HFF-Myc (cell line): ENCODE results near the gene CDH4.

Experiments
- DNase-seq: peaks from one replicate; pipeline ENCODE4 v3.0.0-alpha.2; 2011; ENCODE audit warnings: low read depth; ENCODE audit errors: extremely low read depth
- H3K4me3 ChIP-seq: replicated peaks from 2 replicates; pipeline ENCODE4 v1.5.1; 2011; ENCODE audit warnings: low read depth, mild to moderate bottlenecking, control low read depth, low read length
- TF ChIP-seq, protein P1 (sequence below): IDR thresholded peaks from 2 replicates; pipeline ENCODE4 v1.5.1; 2012; ENCODE audit warnings: mild to moderate bottlenecking, low read depth, low read length, control low read depth; ENCODE audit errors: missing control alignments

Gene CDH4

DNA sequence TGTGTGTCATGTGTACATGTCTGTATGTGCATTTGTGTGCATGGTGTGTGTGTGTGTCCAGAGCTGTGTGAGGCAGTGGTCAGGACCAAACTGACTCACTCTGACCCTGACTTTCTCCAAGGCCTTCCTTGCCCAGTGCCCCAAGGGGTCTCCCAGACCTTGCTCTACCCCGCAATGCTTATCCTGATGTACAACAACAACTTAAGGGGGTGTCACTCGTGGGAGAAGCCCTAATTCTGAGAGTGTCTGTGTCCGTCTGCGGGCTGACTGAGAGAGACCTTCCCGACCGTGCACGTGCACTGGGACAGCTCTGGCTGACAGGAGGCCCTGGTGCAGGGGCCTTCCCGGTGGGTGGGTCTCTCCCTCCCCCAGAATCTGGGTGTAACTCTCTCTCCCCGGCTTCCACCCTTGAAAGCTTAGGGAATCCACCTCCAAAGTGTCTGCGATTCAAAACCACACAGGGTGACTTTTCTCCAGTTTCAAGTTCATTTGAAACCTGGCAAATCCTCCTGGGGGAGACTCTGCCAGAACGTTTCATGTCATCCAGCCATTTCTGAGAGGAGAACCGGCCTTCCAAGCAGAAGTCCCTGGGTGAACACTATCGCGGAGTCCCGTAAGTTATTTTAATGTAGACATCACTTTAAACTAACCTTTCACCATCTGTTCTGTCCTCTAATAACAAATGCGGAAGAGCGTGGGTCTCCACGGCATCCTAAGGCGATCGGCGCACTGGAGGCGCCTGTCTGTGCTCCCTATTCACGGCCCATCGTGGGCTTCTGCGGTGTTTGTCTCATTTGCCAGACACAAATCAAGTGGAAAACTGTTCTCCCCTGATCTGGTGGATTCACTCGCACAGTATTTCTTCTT lies 588.1 kb downstream of the CDH4 start:
- TF ChIP-seq, protein P1, sequence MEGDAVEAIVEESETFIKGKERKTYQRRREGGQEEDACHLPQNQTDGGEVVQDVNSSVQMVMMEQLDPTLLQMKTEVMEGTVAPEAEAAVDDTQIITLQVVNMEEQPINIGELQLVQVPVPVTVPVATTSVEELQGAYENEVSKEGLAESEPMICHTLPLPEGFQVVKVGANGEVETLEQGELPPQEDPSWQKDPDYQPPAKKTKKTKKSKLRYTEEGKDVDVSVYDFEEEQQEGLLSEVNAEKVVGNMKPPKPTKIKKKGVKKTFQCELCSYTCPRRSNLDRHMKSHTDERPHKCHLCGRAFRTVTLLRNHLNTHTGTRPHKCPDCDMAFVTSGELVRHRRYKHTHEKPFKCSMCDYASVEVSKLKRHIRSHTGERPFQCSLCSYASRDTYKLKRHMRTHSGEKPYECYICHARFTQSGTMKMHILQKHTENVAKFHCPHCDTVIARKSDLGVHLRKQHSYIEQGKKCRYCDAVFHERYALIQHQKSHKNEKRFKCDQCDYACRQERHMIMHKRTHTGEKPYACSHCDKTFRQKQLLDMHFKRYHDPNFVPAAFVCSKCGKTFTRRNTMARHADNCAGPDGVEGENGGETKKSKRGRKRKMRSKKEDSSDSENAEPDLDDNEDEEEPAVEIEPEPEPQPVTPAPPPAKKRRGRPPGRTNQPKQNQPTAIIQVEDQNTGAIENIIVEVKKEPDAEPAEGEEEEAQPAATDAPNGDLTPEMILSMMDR: no peak
- no peak for DNase-seq
- H3K4me3 ChIP-seq: no peak overlapping the region

DNA sequence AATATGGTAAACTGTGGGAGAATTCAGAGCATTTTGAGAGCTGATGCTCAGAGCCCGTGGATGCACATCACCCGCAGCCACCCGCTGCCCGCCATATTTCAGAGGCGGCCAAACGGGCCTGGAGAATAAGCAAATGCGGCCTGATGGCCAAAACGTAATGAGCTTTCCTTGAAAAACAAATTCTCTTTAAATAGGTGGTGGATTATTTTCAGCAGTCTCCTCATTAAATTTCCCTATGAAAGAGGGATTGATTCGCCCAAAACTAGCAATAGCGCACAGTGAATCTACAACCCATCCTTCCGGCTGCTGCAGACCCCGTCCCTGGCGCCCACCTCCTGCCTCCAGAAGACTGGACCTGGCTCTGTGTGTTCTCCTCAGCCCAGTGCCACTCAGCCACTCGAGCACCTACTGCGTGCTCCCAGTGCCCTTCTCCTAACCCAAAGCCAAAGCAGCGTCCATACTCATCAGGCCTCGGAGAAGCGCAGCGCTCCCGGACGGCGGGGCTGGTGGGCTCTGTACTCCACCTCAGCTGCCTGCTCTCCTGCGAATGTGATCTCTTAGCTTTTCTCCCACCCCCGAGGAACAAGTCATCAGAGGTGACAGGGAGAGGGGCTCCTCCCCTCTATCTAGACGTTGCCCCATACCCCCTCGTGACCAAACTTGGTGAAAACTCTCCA lies 588.9 kb downstream of the CDH4 start:
- TF ChIP-seq, protein P1: no peak
- no peak overlapping the region for H3K4me3 ChIP-seq

DNA sequence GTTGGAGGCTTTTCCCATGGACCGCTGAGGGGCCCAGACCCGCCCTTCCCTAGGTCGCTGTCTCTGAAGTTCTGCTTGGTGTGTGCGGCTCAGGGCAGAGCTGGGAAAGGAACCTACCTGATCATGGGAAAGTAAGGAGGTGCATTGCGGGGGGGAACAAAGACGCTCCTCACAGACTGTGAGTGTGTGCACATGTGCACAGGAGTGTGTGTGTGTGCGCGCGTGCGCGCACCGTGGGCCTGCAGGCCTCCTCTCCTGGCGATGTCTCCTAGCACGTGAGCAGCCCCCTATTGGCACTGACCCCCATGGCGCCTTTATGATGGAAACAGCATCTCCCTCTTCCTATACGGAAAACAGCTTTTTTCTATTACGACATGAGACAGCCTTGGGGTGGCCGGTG lies 589.5 kb downstream of the CDH4 start:
- DNase-seq: no peak
- TF ChIP-seq, protein P1: no peak
- no peak overlapping the region for H3K4me3 ChIP-seq

More for the DNA sequence above, 588.9 kb downstream of the CDH4 start:
- no peak for DNase-seq

DNA sequence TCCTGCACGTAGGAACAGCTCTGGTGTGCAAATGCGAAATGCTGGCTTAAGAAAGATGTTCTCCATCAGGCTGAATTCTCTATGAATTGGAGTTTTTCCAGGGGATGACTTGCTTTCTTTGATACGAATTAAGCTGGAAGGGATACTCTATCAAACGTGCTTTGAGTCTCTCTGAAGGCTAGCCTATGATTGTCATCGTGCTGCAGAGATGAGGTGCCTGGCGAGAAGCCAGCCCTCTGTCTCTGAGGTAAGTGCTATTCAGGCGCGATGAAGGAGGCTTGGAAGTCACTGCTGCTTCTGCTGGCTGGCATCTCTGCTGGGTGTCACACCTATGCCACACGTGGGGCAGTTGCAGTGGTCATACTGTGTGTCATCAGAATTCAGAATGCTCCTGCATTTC lies 589.9 kb downstream of the CDH4 start:
- H3K4me3 ChIP-seq: no peak overlapping the region
- TF ChIP-seq, protein P1: no peak
- DNase-seq: no peak

DNA sequence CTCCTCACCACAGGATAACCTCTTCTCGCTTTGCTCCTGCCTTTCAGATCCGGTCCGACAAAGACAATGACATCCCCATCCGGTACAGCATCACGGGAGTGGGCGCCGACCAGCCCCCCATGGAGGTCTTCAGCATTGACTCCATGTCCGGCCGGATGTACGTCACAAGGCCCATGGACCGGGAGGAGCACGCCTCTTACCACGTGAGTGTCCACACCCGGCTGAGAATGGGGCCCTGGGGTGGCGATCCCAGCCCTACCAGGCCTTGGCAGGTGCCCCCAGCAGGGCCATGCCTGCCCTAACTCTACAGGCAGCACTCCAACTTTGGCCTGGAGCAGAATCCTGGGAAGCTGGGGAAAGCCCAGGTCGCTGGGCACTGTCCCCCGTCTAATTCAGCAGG lies 592.6 kb downstream of the CDH4 start:
- TF ChIP-seq, protein P1: no peak
- no peak overlapping the region for H3K4me3 ChIP-seq
- no peak for DNase-seq

DNA sequence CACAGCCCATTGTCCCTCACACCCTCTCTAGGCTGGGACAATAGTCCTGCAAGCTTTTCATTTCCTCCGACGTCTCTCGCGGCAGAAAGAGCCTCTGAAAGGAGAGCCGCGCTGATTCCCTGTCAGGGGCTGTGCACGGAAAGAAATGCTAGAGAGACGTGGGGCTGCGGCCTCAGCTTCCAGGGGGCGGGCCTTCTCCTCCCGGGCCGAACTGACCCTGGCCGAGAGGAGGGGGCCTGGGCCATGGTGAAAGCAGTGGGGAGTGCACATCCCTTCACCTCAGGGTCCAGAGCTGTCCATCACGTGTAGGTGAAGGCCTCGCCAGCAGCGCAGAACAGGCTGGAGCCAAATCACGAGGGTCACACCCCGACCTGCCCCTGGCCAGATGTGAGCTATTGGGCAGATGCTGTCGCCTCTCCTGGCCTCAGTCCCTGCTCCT lies 593.2 kb downstream of the CDH4 start:
- no peak overlapping the region for H3K4me3 ChIP-seq
- DNase-seq: no peak
- TF ChIP-seq, protein P1: no peak
